Measurements from ENCODE around the gene ZNF786.
"Not testable (repeated sequence)": the region's sequence is repeated elsewhere in the genome, so short reads cannot be mapped to it uniquely, and the experiment has no call there.

The ZNF786 gene

GRCh38 chr7:149075286-149075685 lies 15.2 kb downstream of the ZNF786 start:
- DNase-seq: no peak

- DNase-seq: no peak
Measured at GRCh38 chr7:149074116-149074885, 16.2 kb downstream of the ZNF786 start.

- DNase-seq: no peak
Measured at GRCh38 chr7:149072438-149072775, 18.1 kb downstream of the ZNF786 start.

GRCh38 chr7:149071641-149072437 lies 18.7 kb downstream of the ZNF786 start:
- DNase-seq: no peak

- no peak for DNase-seq
Measured at GRCh38 chr7:149071182-149071635, 19.3 kb downstream of the ZNF786 start.

- DNase-seq: no peak
Measured at GRCh38 chr7:149070372-149071125, 20.0 kb downstream of the ZNF786 start.

GRCh38 chr7:149067869-149068268 lies 22.6 kb downstream of the ZNF786 start:
- no peak for DNase-seq

- DNase-seq: no peak
Measured at GRCh38 chr7:149063476-149063875, 27.0 kb downstream of the ZNF786 start.

- DNase-seq: not testable (repeated sequence)
Measured at GRCh38 chr7:149062217-149062899, 28.2 kb downstream of the ZNF786 start.

- no peak for DNase-seq
Measured at GRCh38 chr7:149060156-149060555, 30.4 kb downstream of the ZNF786 start.

- no peak for DNase-seq
Measured at GRCh38 chr7:149053885-149054284, 36.6 kb downstream of the ZNF786 start.

- DNase-seq: no peak
Measured at GRCh38 chr7:149053384-149053783, 37.1 kb downstream of the ZNF786 start.

GRCh38 chr7:149050941-149051340 lies 39.6 kb downstream of the ZNF786 start:
- peak; percentile 9 for DNase-seq

- no peak for DNase-seq
Measured at GRCh38 chr7:149048805-149049204, 41.7 kb downstream of the ZNF786 start.

GRCh38 chr7:149046416-149046815 lies 44.1 kb downstream of the ZNF786 start:
- no peak for DNase-seq

GRCh38 chr7:149043936-149044335 lies 46.6 kb downstream of the ZNF786 start:
- DNase-seq: no peak

- no peak for DNase-seq
Measured at GRCh38 chr7:149041350-149041749, 49.2 kb downstream of the ZNF786 start.

- DNase-seq: not testable (repeated sequence)
Measured at GRCh38 chr7:149038641-149039040, 51.9 kb downstream of the ZNF786 start.

GRCh38 chr7:149036676-149037075 lies 53.8 kb downstream of the ZNF786 start:
- DNase-seq: no peak

GRCh38 chr7:149031353-149031910 lies 59.1 kb downstream of the ZNF786 start:
- DNase-seq: no peak

- not testable (repeated sequence) for DNase-seq
Measured at GRCh38 chr7:149030439-149030838, 60.1 kb downstream of the ZNF786 start.

- peak; percentile 99 for DNase-seq
Measured at GRCh38 chr7:149028346-149029109, 62.0 kb downstream of the ZNF786 start, which contains the start of gene PDIA4. TSS of gene PDIA4 (minus strand) at chr7:149028505. CDS start at chr7:149028408, 97 bp downstream.
